HEK293 (cell line): Measurements from ENCODE around the gene CAMSAP3.

ENCODE experiments used
- CTCF ChIA-PET: fragments of 350-600 bp; formaldehyde crosslinking; extraction: SDS; loops from one replicate; lab custom pipeline; 2021; ENCODE audit warnings: antibody characterized with exemption; lab: Yijun Ruan, JAX
- POLR2A ChIA-PET: fragments of 300-600 bp; formaldehyde crosslinking; extraction: SDS; loops from one replicate; lab custom pipeline; 2020; ENCODE audit warnings: antibody characterized with exemption, inconsistent platforms; lab: Yijun Ruan, JAX
- H3K27ac ChIP-seq: fragments of 200-500 bp; sonication (Bioruptor generic); 2 replicates; pipeline ENCODE4 v1.5.1; 2014; ENCODE audit warnings: low read depth, low read length, control low read depth, inconsistent platforms; ENCODE audit errors: extremely low read depth
- H3K36me3 ChIP-seq, 2 experiments: fragments of 200-500 bp in 1 of 2; sonication (Bioruptor generic) in 1 of 2; 1 replicate in 1 of 2; 2 replicates in 1 of 2; pipeline ENCODE4 v1.5.1; 2014 to 2017; ENCODE audit warnings: inconsistent platforms in 2 of 2, low read length in 2 of 2; ENCODE audit not compliant: control insufficient read depth in 2 of 2, insufficient read depth in 1 of 2
- H3K4me1 ChIP-seq: fragments of 200-500 bp; sonication (Bioruptor generic); 2 replicates; pipeline ENCODE4 v1.5.1; 2014; ENCODE audit warnings: mild to moderate bottlenecking, low read length, inconsistent platforms; ENCODE audit not compliant: control insufficient read depth, insufficient read depth
- H3K4me3 ChIP-seq: 2 replicates; pipeline ENCODE4 v1.5.1; 2011; ENCODE audit warnings: low read depth, mild to moderate bottlenecking, control low read depth, low read length, moderate library complexity
- H3K9me3 ChIP-seq: fragments of 200-500 bp; sonication (Bioruptor generic); 2 replicates; pipeline ENCODE4 v1.5.1; 2014; ENCODE audit warnings: low read depth, low read length, inconsistent platforms; ENCODE audit not compliant: control insufficient read depth, insufficient read depth
- AEBP2 ChIP-seq: fragments of 450-650 bp; formaldehyde crosslinking; IDR thresholded peaks from 2 replicates; pipeline ENCODE4 v1.5.1; 2016; ENCODE audit warnings: missing biosample characterization, missing genetic modification characterization, borderline replicate concordance
- ATF2 ChIP-seq: fragments of 450-650 bp; formaldehyde crosslinking; IDR thresholded peaks from 2 replicates; pipeline ENCODE4 v1.5.1; 2016; ENCODE audit warnings: missing biosample characterization, missing genetic modification characterization, low read depth
- ELK4 ChIP-seq: IDR thresholded peaks from 2 replicates; pipeline ENCODE4 v1.6.1; 2011; ENCODE audit warnings: mild to moderate bottlenecking, low read depth, low read length, borderline replicate concordance
- GFI1B ChIP-seq: fragments of 450-650 bp; formaldehyde crosslinking; IDR thresholded peaks from 2 replicates; pipeline ENCODE4 v1.5.1; 2016; ENCODE audit warnings: missing biosample characterization, missing genetic modification characterization
- KLF9 ChIP-seq: fragments of 450-650 bp; formaldehyde crosslinking; IDR thresholded peaks from 2 replicates; pipeline ENCODE4 v1.5.1; 2016; ENCODE audit warnings: missing biosample characterization, missing genetic modification characterization, low read depth
- REST ChIP-seq: fragments of 450-650 bp; formaldehyde crosslinking; IDR thresholded peaks from 2 replicates; pipeline ENCODE4 v1.5.1; 2016; ENCODE audit warnings: missing biosample characterization, missing genetic modification characterization
- ZBTB44 ChIP-seq: fragments of 450-650 bp; IDR thresholded peaks from 2 replicates; pipeline ENCODE4 v1.5.1; 2018; ENCODE audit warnings: missing biosample characterization, mild to moderate bottlenecking, missing genetic modification characterization
- ZBTB48 ChIP-seq: fragments of 450-650 bp; formaldehyde crosslinking; IDR thresholded peaks from 2 replicates; pipeline ENCODE4 v1.5.1; 2016; ENCODE audit warnings: missing biosample characterization, missing genetic modification characterization
- ZFP41 ChIP-seq: fragments of 450-650 bp; formaldehyde crosslinking; IDR thresholded peaks from 2 replicates; pipeline ENCODE4 v1.5.1; 2016; ENCODE audit warnings: missing biosample characterization, missing genetic modification characterization, borderline replicate concordance
- ZNF121 ChIP-seq: fragments of 450-650 bp; formaldehyde crosslinking; IDR thresholded peaks from 2 replicates; pipeline ENCODE4 v1.5.1; 2016; ENCODE audit warnings: missing biosample characterization, missing genetic modification characterization
- ZNF175 ChIP-seq: fragments of 450-650 bp; formaldehyde crosslinking; IDR thresholded peaks from 2 replicates; pipeline ENCODE4 v1.5.1; 2016; ENCODE audit warnings: missing biosample characterization, missing genetic modification characterization
- ZNF23 ChIP-seq: fragments of 450-650 bp; formaldehyde crosslinking; IDR thresholded peaks from 2 replicates; pipeline ENCODE4 v1.5.1; 2016; ENCODE audit warnings: missing biosample characterization, missing genetic modification characterization, borderline replicate concordance
- ZNF280D ChIP-seq: fragments of 450-650 bp; formaldehyde crosslinking; IDR thresholded peaks from 2 replicates; pipeline ENCODE4 v1.5.1; 2016; ENCODE audit warnings: missing biosample characterization, missing genetic modification characterization
- ZNF529 ChIP-seq: fragments of 450-650 bp; formaldehyde crosslinking; IDR thresholded peaks from 2 replicates; pipeline ENCODE4 v1.5.1; 2017; ENCODE audit warnings: missing genetic modification characterization, missing biosample characterization; ENCODE audit not compliant: insufficient replicate concordance
- ZNF555 ChIP-seq: fragments of 450-650 bp; formaldehyde crosslinking; conservative IDR thresholded peaks from 2 replicates; pipeline ENCODE4 v1.5.1; 2017; ENCODE audit warnings: missing biosample characterization, mild to moderate bottlenecking, missing genetic modification characterization, inconsistent platforms
- ZNF558 ChIP-seq: fragments of 450-650 bp; formaldehyde crosslinking; IDR thresholded peaks from 2 replicates; pipeline ENCODE4 v1.5.1; 2016; ENCODE audit warnings: missing biosample characterization, missing genetic modification characterization
- ZNF561 ChIP-seq: fragments of 450-650 bp; IDR thresholded peaks from 2 replicates; pipeline ENCODE4 v1.5.1; 2018; ENCODE audit warnings: missing biosample characterization, missing genetic modification characterization, borderline replicate concordance
- ZNF629 ChIP-seq: fragments of 450-650 bp; formaldehyde crosslinking; IDR thresholded peaks from 2 replicates; pipeline ENCODE4 v1.5.1; 2017; ENCODE audit warnings: missing biosample characterization, missing genetic modification characterization
- ZNF660 ChIP-seq: fragments of 450-650 bp; IDR thresholded peaks from 2 replicates; pipeline ENCODE4 v1.5.1; 2018; ENCODE audit warnings: missing biosample characterization, mild to moderate bottlenecking, missing genetic modification characterization
- ZNF704 ChIP-seq: fragments of 450-650 bp; formaldehyde crosslinking; IDR thresholded peaks from 2 replicates; pipeline ENCODE4 v1.5.1; 2016; ENCODE audit warnings: missing biosample characterization, missing genetic modification characterization

The CAMSAP3 gene

GRCh38 chr19:7570761-7571160 lies 24.9 kb upstream of the CAMSAP3 start:
- POLR2A ChIA-PET = no interaction called here
- TF ChIP-seq ZNF555 = no peak
- TF ChIP-seq ZNF561 = no peak
- TF ChIP-seq AEBP2 (tag by site-specific recombination) = no peak
- TF ChIP-seq ZNF529 = no peak
- TF ChIP-seq ZNF23 (tag by site-specific recombination) = no peak
- TF ChIP-seq KLF9 (tag by site-specific recombination) = no peak
- no peak for TF ChIP-seq ATF2 (tag by site-specific recombination)
- TF ChIP-seq REST (tag by site-specific recombination) = no peak
- TF ChIP-seq ZBTB48 = no peak
- TF ChIP-seq ZNF175 (tag by site-specific recombination) = no peak
- TF ChIP-seq ZNF121 (tag by site-specific recombination) = no peak
- no peak for TF ChIP-seq ZNF660 (tag by site-specific recombination)
- no peak for TF ChIP-seq ZNF280D (tag by site-specific recombination)
- TF ChIP-seq ZNF704 (tag by site-specific recombination) = no peak
- no peak for TF ChIP-seq ZNF558 (tag by site-specific recombination)
- no peak for TF ChIP-seq GFI1B
- TF ChIP-seq ELK4 = no peak
- TF ChIP-seq ZNF629 (tag by site-specific recombination) = no peak
- TF ChIP-seq ZBTB44 (tag by site-specific recombination) = no peak
- no peak for TF ChIP-seq ZFP41 (tag by site-specific recombination)
- CTCF ChIA-PET = interaction anchor here (0.8 to 2.8 kb wide), 2 partner anchors 12 kb away, joined by 4 to 21 read pairs; no protein-coding TSS in a partner anchor
- Histone ChIP-seq H3K4me1 (no peaks in the 10 kb centered on the region), H3K4me3 (no peak overlapping the region), H3K27ac (no peak overlapping the region), H3K36me3 (no peaks in the 10 kb centered on the region), H3K9me3 (no peaks in the 10 kb centered on the region)
